Prostate gland (tissue), 2 donors: ENCODE measurements around the gene NPIPB13. TPM values are rescaled to one million over a fixed set of nuclear protein-coding genes. Genes with fewer than 3 reads are reported as not detected.

Source experiments
- small RNA-seq, 2 donors: library from RNA; depleted of rRNA; stranded (forward); fragments of <200 nt; gene quantifications; one replicate each; pipeline ENCODE3, GENCODE V24; 2016
- total RNA-seq, 2 donors: library from RNA; depleted of rRNA; stranded (reverse); fragments of >200 nt; gene quantifications; one replicate each; pipeline ENCODE4 v1.1.0, GENCODE V29; 2016

Gene NPIPB13
- total RNA-seq, 2 donors from 2014 or later, result 0.82 to 5.8 TPM

Small RNA genes within 50 kb of the gene (small RNA-seq; reads per million reads assigned to genes)
- 0 reads per million in 2 donors for gene AC106782.4

Other genes starting within 250 kb of the NPIPB13 start
- 1 to 10 TPM; 3.0 to 6.4 TPM for gene DOC2A, start 237.5 kb downstream of the NPIPB13 start, total RNA-seq
- not detected for gene C16orf92, start 225.3 kb downstream of the NPIPB13 start, total RNA-seq
- gene TLCD3B, start 217.2 kb downstream of the NPIPB13 start, total RNA-seq, result 10 to 100 TPM in 1 of 2 donors, under 1 TPM in 1; 0.46 to 17.2 TPM
- 100 to 1,000 TPM; 884 to 943 TPM for gene ALDOA, start 182.7 kb downstream of the NPIPB13 start, total RNA-seq
- gene PPP4C, start 172.5 kb downstream of the NPIPB13 start, total RNA-seq, result 10 to 100 TPM; 67.8 to 85.4 TPM
- gene TBX6, start 156.6 kb downstream of the NPIPB13 start, total RNA-seq, result 1 to 10 TPM; 1.5 to 2.5 TPM
- gene YPEL3, start 152.3 kb downstream of the NPIPB13 start, total RNA-seq, result 100 to 1,000 TPM; 150 to 164 TPM
- gene GDPD3, start 134.9 kb downstream of the NPIPB13 start, total RNA-seq, result 1 to 10 TPM in 1 of 2 donors, under 1 TPM in 1; 0.91 to 2.4 TPM
- 10 to 100 TPM; 19.0 to 77.4 TPM for gene MAPK3, start 125.3 kb downstream of the NPIPB13 start, total RNA-seq
- 10 to 100 TPM in 1 of 2 donors, 1 to 10 TPM in 1; 8.9 to 14.7 TPM for gene CORO1A, start 64.9 kb downstream of the NPIPB13 start, total RNA-seq
- 100 to 1,000 TPM; 137 to 151 TPM for gene BOLA2B, start 54.8 kb downstream of the NPIPB13 start, total RNA-seq
- 10 to 100 TPM; 36.8 to 41.3 TPM for gene SLX1A, start 54.6 kb downstream of the NPIPB13 start, total RNA-seq
- gene SULT1A3, start 49.2 kb downstream of the NPIPB13 start, total RNA-seq, result 10 to 100 TPM in 1 of 2 donors, 1 to 10 TPM in 1; 8.8 to 10.2 TPM
- 10 to 100 TPM; 32.9 to 46.4 TPM for gene CD2BP2, start 106.8 kb upstream of the NPIPB13 start, total RNA-seq
- 10 to 100 TPM; 40.3 to 59.4 TPM for gene TBC1D10B, start 122.0 kb upstream of the NPIPB13 start, total RNA-seq
- gene MYL11, start 126.3 kb upstream of the NPIPB13 start, total RNA-seq, result 10 to 100 TPM in 1 of 2 donors, 1 to 10 TPM in 1; 3.5 to 23.5 TPM
- gene SEPTIN1, start 134.1 kb upstream of the NPIPB13 start, total RNA-seq, result 1 to 10 TPM; 3.0 to 4.2 TPM
- gene ZNF48, start 146.9 kb upstream of the NPIPB13 start, total RNA-seq, result 10 to 100 TPM; 11.9 to 12.2 TPM
- gene ZNF771, start 159.1 kb upstream of the NPIPB13 start, total RNA-seq, result 10 to 100 TPM; 32.3 to 36.3 TPM
- gene DCTPP1, start 181.6 kb upstream of the NPIPB13 start, total RNA-seq, result 10 to 100 TPM; 31.6 to 37.6 TPM
- gene SEPHS2, start 197.4 kb upstream of the NPIPB13 start, total RNA-seq, result 10 to 100 TPM; 33.7 to 58.9 TPM
- gene ITGAL, start 224.3 kb upstream of the NPIPB13 start, total RNA-seq, result 10 to 100 TPM in 1 of 2 donors, 1 to 10 TPM in 1; 2.5 to 12.7 TPM